ENCODE data around the gene ARHGAP26. TPM values are rescaled to one million over a fixed set of nuclear protein-coding genes. Genes with fewer than 3 reads are reported as not detected.

ARHGAP26 gene
- total and polyA plus RNA-seq, 2 of the 4 experiments (the other 2 are of a cell fraction): 0.54 to 0.56 TPM

GRCh38 chr5:142782976-142783530 is 12.9 kb downstream of the ARHGAP26 start:
- DNase-seq (no peak), ATAC-seq (ENCODE audit: low read depth) (no peak)
- Histone ChIP-seq H4K8ac (ENCODE audit: low read depth in 2 of 2, low read length in 2 of 2) (no peak overlapping the region), H3K23ac (ENCODE audit: low read depth, low read length) (no peak overlapping the region), H3K56ac (ENCODE audit: extremely low read depth, insufficient read depth, low read length) (no peak overlapping the region), H3K9me1 (ENCODE audit: insufficient read depth, low read length) (peaks cover 2% of the 10 kb centered on the region; the same call in 1 of the 2 replicates), H2BK20ac (ENCODE audit: low read depth, low read length) (no peak overlapping the region), H2AFZ (replicated peaks; ENCODE audit: low read length, poor library complexity) (no peak overlapping the region), H2AK9ac (replicated peaks; ENCODE audit: low read depth, low read length, poor library complexity) (no peak overlapping the region), H2BK15ac (ENCODE audit: low read depth, low read length) (no peak overlapping the region), H4K20me1 (ENCODE audit: insufficient read depth, low read length) (no peaks in the 10 kb centered on the region), H4K91ac (ENCODE audit: insufficient read depth, low read depth, low read length) (no peak overlapping the region), H3K4me1 (ENCODE audit: control insufficient read depth, insufficient read depth, low read length) (peaks cover 3% of the 10 kb centered on the region; the same call in 1 of the 2 replicates), H3K27ac (ENCODE audit: insufficient read depth, low read length) (no peak overlapping the region), H3K4ac (ENCODE audit: low read depth, low read length) (no peak overlapping the region), H4K5ac (ENCODE audit: low read depth, low read length) (no peak overlapping the region), H2BK5ac (ENCODE audit: low read depth, low read length, poor library complexity, severe bottlenecking) (no peak overlapping the region), H3K9ac (ENCODE audit: low read depth, low read length) (no peak overlapping the region), H3K27me3 (ENCODE audit: control insufficient read depth, insufficient read depth, low read length) (peaks cover 23% of the 10 kb centered on the region), H2AK5ac (ENCODE audit: low read depth, low read length) (no peak overlapping the region), H3K4me2 (ENCODE audit: low read depth, low read length) (no peak overlapping the region), H3K4me3 (ENCODE audit: insufficient read depth, low read depth, low read length) (no peak overlapping the region), H2BK120ac (ENCODE audit: low read depth, low read length) (no peak overlapping the region), H3K79me1 (ENCODE audit: low read depth in 1 of 2, low read length in 2 of 2) (no peaks in the 10 kb centered on the region), H3K14ac (replicated peaks; ENCODE audit: low read depth, low read length) (no peak overlapping the region), H3K36me3 (ENCODE audit: control insufficient read depth, insufficient read depth, low read length) (no peaks in the 10 kb centered on the region), H3K18ac (ENCODE audit: low read depth, low read length) (no peak overlapping the region), H3K9me3 (ENCODE audit: control insufficient read depth, insufficient read depth, low read length) (no peaks in the 10 kb centered on the region)
- 67% methylated on average over 1 of the region's 8 CpGs; no CpG with 5 or more reads in 1 of the 2 experiments for WGBS, 2 experiments (ENCODE audit: extremely low coverage in 2 of 2, insufficient read length in 1 of 2)
- ChIA-PET CTCF (no interaction called here), POLR2A (ENCODE audit: unreplicated experiment) (no interaction called here)
- intact Hi-C loops (cut with micrococcal nuclease): no loop called here
- TF ChIP-seq POLR2A (IDR thresholded peaks at IDR 0.05; ENCODE audit: low read depth, low read length) (no peak), MXI1 (IDR thresholded peaks at IDR 0.05; ENCODE audit: borderline replicate concordance, low read depth, low read length) (no peak), RCOR1 (IDR thresholded peaks at IDR 0.05; ENCODE audit: insufficient replicate concordance, low read length) (no peak), RFX5 (IDR thresholded peaks at IDR 0.05; ENCODE audit: low read depth, low read length) (no peak), CEBPB (IDR thresholded peaks at IDR 0.05; ENCODE audit: low read depth, low read length) (no peak), MAFK (IDR thresholded peaks at IDR 0.05; ENCODE audit: low read depth, low read length) (no peak), USF2 (IDR thresholded peaks at IDR 0.05; ENCODE audit: low read depth, low read length) (no peak), CTCF (conservative IDR thresholded peaks at IDR 0.05; ENCODE audit: low read depth, low read length) (no peak), ELK1 (IDR thresholded peaks at IDR 0.05; ENCODE audit: borderline replicate concordance, low read depth, low read length) (no peak), MAZ (IDR thresholded peaks at IDR 0.05; ENCODE audit: borderline replicate concordance, low read depth, low read length) (no peak), SMC3 (IDR thresholded peaks at IDR 0.05; ENCODE audit: low read depth, low read length) (no peak), NFE2L2 (IDR thresholded peaks at IDR 0.05; ENCODE audit: low read depth, low read length) (no peak), BHLHE40 (IDR thresholded peaks at IDR 0.05; ENCODE audit: low read depth, low read length) (no peak), RAD21 (IDR thresholded peaks at IDR 0.05; ENCODE audit: low read length) (no peak), FOS (IDR thresholded peaks at IDR 0.05; ENCODE audit: low read depth, low read length) (no peak), CHD1 (IDR thresholded peaks at IDR 0.05; ENCODE audit: low read depth, low read length) (no peak)
- dilution Hi-C loops (cut with HindIII; ENCODE audit: low sequenced_read_pairs, unreplicated experiment): no loop called here
- in situ Hi-C loops (cut with MboI; ENCODE audit: low sequenced_read_pairs): no loop called here
- BruUV-seq (replicated peaks): no TSS peak
